D721Med (cell line): Measurements from ENCODE around the gene RHD.

ENCODE experiments used
- DNase-seq: peaks from one replicate; pipeline ENCODE4 v3.0.0; 2011; ENCODE audit warnings: low spot score; ENCODE audit not compliant: insufficient read length
- FAIRE-seq: peaks from 2 replicates; lab custom pipeline; 2011; peaks lifted over from hg19 to GRCh38; lab: Jason Lieb, UNC
- CTCF ChIP-seq: IDR thresholded peaks from 2 replicates; pipeline ENCODE4 v1.5.1; 2012; ENCODE audit warnings: mild to moderate bottlenecking, control low read depth; ENCODE audit not compliant: insufficient read depth; ENCODE audit errors: missing control alignments

RHD gene

GRCh38 chr1:25239681-25240541 is 32.4 kb upstream of the RHD start:
- DNase-seq (peak; percentile 31), FAIRE-seq (no peak)
- peak; percentile 78 for TF ChIP-seq CTCF

GRCh38 chr1:25243907-25244306 is 28.4 kb upstream of the RHD start:
- DNase-seq = no peak
- FAIRE-seq = no peak
- no peak for TF ChIP-seq CTCF

GRCh38 chr1:25245393-25245792 is 26.9 kb upstream of the RHD start:
- FAIRE-seq = no peak
- no peak for TF ChIP-seq CTCF

GRCh38 chr1:25245809-25246599 is 26.3 kb upstream of the RHD start:
- DNase-seq = no peak

More at GRCh38 chr1:25245393-25245792, 26.9 kb upstream of the RHD start:
- DNase-seq = no peak

GRCh38 chr1:25246600-25247023 is 25.7 kb upstream of the RHD start:
- no peak for FAIRE-seq
- no peak for TF ChIP-seq CTCF
- DNase-seq = no peak

More at GRCh38 chr1:25245809-25246599, 26.3 kb upstream of the RHD start:
- no peak for TF ChIP-seq CTCF
- FAIRE-seq = no peak

- no peak for FAIRE-seq
- peak; percentile 92 for DNase-seq
Measured at GRCh38 chr1:25247024-25247828, 25.1 kb upstream of the RHD start, which contains the start of gene RSRP1. TSS of gene RSRP1 (minus strand) at chr1:25247454. CDS start at chr1:25246963, 491 bp downstream.

More at GRCh38 chr1:25247024-25247828, 25.1 kb upstream of the RHD start, which contains the start of gene RSRP1:
- no peak for TF ChIP-seq CTCF
